C1 segment of cervical spinal cord (tissue), 14 donors: Measurements from ENCODE around the gene MTA3.
A peak's percentile ranks its signal among the peaks of the same experiment; 100 is the strongest.
"Not testable (repeated sequence)": the region's sequence is repeated elsewhere in the genome, so short reads cannot be mapped to it uniquely, and the experiment has no call there.

Experiments used
- DNase-seq, 14 donors: peaks; one replicate each; lab custom pipeline; 2025; lab: John Stamatoyannopoulos, UW

Gene MTA3

GRCh38 chr2:42567364-42567763, 1.1 kb upstream of the MTA3 start:
- peak in 1 of 14 donors; percentile 25 for DNase-seq

DNA sequence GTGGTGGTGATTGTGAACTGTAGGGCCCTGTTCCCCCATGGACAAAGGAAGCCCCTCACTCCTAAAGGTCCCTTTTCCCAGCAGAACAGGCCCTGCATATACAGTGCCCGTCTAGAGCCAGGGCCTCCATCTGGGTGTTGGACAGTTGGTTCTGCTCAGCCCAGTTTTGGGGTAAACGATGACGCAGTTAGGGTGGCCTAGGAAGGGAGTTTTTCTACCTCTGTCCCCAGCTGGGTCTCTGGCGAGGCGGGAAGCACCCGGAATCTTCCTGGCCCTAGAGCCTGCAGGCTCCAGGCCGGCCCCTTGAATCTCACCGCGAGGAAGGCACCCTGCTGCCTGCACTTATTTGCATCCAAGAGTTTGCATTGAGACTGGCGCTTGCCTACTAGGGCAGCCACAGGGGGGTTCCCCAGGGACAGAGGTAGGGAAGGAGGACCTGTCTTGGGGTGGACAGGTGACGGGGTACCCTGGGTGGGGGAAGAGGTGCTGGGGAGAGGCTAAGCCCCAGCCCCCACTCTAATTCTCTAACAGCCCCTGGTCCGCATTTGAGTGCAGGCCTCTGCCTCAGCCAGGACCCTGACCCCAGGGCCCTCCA, 529 bp upstream of the MTA3 start:
- DNase-seq: peak in 12 of 14 donors; percentile 8 to 69 (median 40)

GRCh38 chr2:42569116-42569711, 782 bp downstream of the MTA3 start:
- peak in 10 of 14 donors; percentile 11 to 58 (median 41) for DNase-seq

DNA sequence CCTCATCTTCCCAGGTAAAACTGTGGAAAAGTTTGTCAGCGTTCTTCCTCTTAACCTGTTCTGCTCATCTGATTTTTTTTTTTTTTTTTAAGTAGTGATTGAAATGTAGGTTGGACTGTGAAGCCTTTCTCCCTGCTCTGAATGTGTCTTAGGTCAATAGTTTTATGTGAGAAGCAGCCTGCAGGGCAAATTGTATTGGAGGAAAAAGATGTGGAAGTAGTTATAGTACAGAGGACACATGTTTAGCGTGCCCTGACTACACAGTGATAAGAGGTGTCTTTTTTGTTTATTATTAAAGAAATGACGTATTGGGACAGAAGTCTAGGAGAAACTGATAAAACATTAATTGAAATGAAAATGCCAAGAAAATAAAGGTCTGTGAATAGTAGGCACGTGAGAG, 1.5 kb downstream of the MTA3 start:
- no peak for DNase-seq

DNA sequence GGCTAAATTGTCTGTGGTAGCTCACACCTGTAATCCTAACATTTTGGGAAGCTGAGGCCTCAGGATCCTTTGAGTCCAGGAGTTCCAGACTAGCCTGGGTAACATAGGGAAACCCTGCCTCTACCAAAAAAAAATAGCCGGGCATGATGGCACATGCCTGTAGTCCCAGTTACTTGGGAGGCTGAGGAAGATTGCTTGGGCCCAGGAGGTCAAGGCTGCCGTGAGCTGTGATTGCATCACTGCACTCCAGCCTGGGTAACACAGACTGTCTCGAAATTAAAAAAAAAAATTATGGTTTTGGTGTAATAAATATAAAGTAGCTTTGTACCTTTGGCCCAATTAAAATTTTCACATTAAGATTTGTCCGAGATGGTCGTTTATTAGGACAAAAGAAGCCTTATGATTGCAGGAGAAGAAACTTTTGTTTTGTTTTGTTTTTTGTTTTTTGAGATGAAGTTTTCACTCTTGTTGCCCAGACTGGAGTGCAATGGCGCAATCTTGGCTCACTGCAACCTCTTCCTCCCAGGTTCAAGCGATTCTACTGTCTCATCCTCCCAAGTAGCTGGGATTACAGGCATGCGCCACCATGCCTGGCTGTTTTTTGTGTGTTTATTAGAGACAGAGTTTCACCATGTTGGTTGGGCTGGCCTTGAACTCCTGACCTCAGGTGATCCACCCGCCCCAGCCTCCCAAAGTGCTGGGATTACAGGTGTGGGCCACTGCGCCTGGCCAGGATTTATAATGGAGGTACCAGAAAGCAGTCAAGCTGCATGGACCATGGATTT, 4.1 kb downstream of the MTA3 start:
- DNase-seq: no peak

- no peak for DNase-seq
These were observed 4.8 kb downstream of the MTA3 start for GRCh38 chr2:42573256-42573655.

GRCh38 chr2:42575458-42576064, 7.1 kb downstream of the MTA3 start:
- no peak for DNase-seq

DNA sequence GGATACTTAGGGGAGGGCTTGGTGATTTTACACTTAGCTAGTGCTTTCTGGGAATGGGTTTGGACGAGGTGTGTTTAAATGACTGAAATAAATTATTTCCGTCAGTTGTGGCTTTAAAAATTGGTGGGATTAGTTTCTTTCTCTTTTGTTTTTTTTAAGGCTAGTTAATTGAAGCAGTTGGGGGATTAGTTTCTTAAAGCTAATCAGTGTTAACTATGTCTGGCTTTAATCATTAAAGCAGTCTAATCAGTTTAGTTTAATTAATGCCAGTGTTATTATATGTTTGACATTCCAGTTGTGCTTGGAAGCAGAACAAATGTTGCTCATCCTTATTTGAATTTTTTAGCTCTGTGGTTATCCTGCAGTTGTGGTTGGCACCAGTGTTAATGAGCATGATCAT, 10.2 kb downstream of the MTA3 start:
- no peak for DNase-seq

GRCh38 chr2:42581257-42581656, 12.8 kb downstream of the MTA3 start:
- DNase-seq: no peak

DNA sequence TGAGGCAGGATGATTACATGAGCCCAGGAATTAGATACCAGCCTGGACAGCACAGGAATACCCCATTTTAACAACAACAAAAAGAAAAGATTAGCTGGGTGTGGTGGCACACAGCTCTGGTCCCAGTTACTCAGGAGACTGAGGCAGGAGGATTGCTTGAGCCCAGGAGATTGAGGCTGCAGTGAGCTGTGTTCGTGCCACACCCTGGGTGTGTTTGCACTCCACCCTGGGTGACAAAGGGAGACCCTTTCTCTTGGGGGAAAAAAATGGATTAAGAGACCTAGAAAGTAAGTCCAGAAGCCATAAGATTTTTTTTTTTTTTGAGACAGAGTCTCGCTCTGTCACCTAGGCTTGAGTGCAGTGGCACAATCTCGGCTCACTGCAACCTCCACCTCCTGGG, 16.2 kb downstream of the MTA3 start:
- DNase-seq: not testable (repeated sequence)

DNA sequence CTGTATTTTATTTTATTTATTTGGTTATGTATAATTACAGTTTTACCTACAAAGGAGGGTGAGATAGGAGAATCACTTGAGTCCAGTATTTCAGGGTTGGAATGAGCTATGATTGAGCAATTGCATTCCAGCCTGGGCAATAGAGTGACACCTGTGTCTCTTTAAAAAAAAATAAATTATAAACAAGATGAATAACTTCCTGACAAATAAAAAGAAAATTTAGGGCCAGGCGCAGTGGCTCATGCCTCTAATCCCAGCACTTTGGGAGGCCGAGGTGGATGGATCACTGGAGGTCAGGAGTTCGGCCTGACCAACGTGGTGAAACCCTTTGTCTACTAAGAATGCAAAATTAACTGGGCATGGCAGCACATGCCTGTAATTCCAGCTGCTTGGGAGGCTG, 17.3 kb downstream of the MTA3 start:
- DNase-seq: no peak

- DNase-seq: no peak
These were observed 19.2 kb downstream of the MTA3 start for GRCh38 chr2:42587526-42588117.

DNA sequence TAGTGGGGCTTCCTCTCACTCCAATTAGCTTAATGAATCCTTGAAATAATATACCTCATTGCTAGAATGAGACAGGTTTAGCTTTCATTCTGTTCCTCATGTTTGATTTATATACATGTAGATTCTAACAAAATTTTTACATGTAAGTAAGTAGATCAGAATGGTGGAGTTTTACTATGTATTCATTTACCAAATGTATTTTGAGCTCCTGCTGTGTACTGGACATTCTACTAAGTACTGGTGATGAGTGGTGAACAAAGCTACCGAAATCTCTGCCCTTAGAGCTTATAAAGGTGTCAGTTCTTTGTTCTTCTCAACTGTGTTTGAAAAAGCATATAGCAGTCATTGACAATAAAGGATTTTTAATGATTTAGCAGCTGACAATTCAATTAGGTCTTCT, 19.7 kb downstream of the MTA3 start:
- no peak for DNase-seq

DNA sequence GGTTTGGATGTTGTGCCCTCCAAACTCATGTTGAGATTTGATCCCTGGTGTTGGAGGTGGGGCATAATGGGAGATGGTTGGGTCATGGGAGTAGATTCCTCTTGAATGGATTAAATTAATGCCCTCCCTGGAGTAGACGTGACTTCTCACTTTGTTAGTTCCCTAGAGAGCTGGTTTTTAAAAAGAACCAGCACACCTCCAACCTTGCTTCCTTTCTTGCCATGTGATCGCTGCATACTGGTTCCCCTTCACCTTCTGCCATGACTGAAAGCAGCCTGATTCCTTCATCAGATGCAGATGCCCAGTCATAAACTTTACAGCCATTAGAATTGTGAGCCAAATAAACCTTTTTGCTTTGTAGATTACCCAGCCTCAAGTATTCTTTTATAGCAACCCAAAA, 21.7 kb downstream of the MTA3 start:
- DNase-seq: no peak

- DNase-seq: no peak
These were observed 24.9 kb downstream of the MTA3 start for GRCh38 chr2:42593282-42593681.

- no peak for DNase-seq
These were observed 30.2 kb downstream of the MTA3 start for GRCh38 chr2:42598656-42599055.

GRCh38 chr2:42601076-42601475, 32.6 kb downstream of the MTA3 start:
- DNase-seq: no peak

GRCh38 chr2:42602218-42602875, 33.9 kb downstream of the MTA3 start:
- DNase-seq: no peak

DNA sequence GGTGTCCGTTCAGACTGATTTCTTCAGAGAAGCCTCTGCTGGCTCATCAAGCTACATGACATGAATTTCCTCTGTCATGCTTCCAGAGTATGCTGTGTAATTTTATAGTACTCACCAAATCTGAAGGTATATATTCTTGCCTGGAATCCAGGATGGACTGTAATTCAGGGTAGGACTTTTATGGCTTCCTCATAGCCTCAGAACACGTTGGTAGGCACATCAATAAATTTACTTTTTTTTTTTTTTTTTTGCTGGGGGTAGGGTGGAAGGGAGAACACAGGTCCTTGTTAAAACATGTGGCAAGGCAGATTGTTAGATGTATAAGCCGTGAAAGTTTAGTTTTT, 34.4 kb downstream of the MTA3 start:
- DNase-seq: no peak

GRCh38 chr2:42604341-42604867, 36.0 kb downstream of the MTA3 start:
- DNase-seq: not testable (repeated sequence)

DNA sequence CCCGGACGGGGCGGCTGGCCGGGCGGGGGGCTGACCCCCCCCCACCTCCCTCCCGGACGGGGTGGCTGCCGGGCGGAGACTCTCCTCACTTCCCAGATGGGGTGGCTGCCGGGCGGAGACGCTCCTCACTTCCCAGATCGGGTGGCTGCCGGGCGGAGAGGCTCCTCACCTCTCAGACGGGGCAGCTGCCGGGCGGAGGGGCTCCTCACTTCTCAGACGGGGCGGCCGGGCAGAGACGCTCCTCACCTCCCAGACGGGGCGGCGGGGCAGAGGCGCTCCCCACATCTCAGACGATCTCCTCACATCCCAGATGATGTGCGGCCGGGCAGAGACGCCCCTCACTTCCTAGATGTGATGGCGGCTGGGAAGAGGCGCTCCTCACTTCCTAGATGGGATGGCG, 37.7 kb downstream of the MTA3 start:
- DNase-seq: not testable (repeated sequence)
